RWPE2 (cell line): ENCODE measurements around the gene MYL12B.
A peak's percentile ranks its signal among the peaks of the same experiment; 100 is the strongest.
"Not testable (repeated sequence)": the region's sequence is repeated elsewhere in the genome, so short reads cannot be mapped to it uniquely, and the experiment has no call there.

ENCODE experiments used
- ATAC-seq: fragments of 200-7000 bp; cut with Tn5 transposase; 3 replicates; pipeline ENCODE4 v1.9.1; 2021; ENCODE audit warnings: low read depth
- DNase-seq: peaks from one replicate; pipeline ENCODE4 v3.0.0-alpha.2; 2020; ENCODE audit warnings: low spot score
- H3K27ac ChIP-seq: fragments of 450-650 bp; 2 replicates; pipeline ENCODE4 v1.5.1; 2017; ENCODE audit warnings: mild to moderate bottlenecking; ENCODE audit not compliant: poor library complexity, severe bottlenecking
- H3K27me3 ChIP-seq: fragments of 250-450 bp; sonication (Bioruptor Pico); 2 replicates; pipeline ENCODE4 v1.5.1; 2021; ENCODE audit warnings: mild to moderate bottlenecking, moderate library complexity; ENCODE audit not compliant: insufficient read depth, poor library complexity, severe bottlenecking
- H3K36me3 ChIP-seq: fragments of 250-450 bp; sonication (Bioruptor Pico); 2 replicates; pipeline ENCODE4 v1.5.1; 2020; ENCODE audit warnings: low read depth, mild to moderate bottlenecking, moderate library complexity
- H3K4me1 ChIP-seq: fragments of 250-450 bp; sonication (Bioruptor Pico); 2 replicates; pipeline ENCODE4 v1.5.1; 2021; ENCODE audit warnings: mild to moderate bottlenecking, moderate library complexity; ENCODE audit not compliant: insufficient read depth, poor library complexity, severe bottlenecking
- H3K4me3 ChIP-seq: fragments of 250-450 bp; sonication (Bioruptor Pico); 2 replicates; pipeline ENCODE4 v1.5.1; 2021; ENCODE audit warnings: mild to moderate bottlenecking, moderate library complexity; ENCODE audit not compliant: severe bottlenecking
- H3K9me3 ChIP-seq: fragments of 250-450 bp; sonication (Bioruptor Pico); 2 replicates; pipeline ENCODE4 v1.5.1; 2021; ENCODE audit warnings: mild to moderate bottlenecking, moderate library complexity; ENCODE audit not compliant: severe bottlenecking
- TF ChIP-seq, protein P1 (sequence below): fragments of 450-650 bp; IDR thresholded peaks from one replicate; pipeline ENCODE4 v1.5.1; 2017; ENCODE audit warnings: mild to moderate bottlenecking, moderate library complexity; ENCODE audit not compliant: poor library complexity, severe bottlenecking

Gene MYL12B

GRCh38 chr18:3266062-3266608 lies 4.2 kb downstream of the MYL12B start:
- no peak for ATAC-seq
- H3K27ac ChIP-seq: peak overlapping the region; percentile 8
- H3K27me3 ChIP-seq: no peaks in the 10 kb centered on the region
- DNase-seq: no peak
- TF ChIP-seq, protein P1, sequence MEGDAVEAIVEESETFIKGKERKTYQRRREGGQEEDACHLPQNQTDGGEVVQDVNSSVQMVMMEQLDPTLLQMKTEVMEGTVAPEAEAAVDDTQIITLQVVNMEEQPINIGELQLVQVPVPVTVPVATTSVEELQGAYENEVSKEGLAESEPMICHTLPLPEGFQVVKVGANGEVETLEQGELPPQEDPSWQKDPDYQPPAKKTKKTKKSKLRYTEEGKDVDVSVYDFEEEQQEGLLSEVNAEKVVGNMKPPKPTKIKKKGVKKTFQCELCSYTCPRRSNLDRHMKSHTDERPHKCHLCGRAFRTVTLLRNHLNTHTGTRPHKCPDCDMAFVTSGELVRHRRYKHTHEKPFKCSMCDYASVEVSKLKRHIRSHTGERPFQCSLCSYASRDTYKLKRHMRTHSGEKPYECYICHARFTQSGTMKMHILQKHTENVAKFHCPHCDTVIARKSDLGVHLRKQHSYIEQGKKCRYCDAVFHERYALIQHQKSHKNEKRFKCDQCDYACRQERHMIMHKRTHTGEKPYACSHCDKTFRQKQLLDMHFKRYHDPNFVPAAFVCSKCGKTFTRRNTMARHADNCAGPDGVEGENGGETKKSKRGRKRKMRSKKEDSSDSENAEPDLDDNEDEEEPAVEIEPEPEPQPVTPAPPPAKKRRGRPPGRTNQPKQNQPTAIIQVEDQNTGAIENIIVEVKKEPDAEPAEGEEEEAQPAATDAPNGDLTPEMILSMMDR: no peak
- H3K36me3 ChIP-seq: peaks cover 18% of the 10 kb centered on the region; the same call in 1 of the 2 replicates
- H3K9me3 ChIP-seq: no peaks in the 10 kb centered on the region
- peaks cover 54% of the 10 kb centered on the region for H3K4me1 ChIP-seq
- H3K4me3 ChIP-seq: no peak overlapping the region

- Histone ChIP-seq H3K36me3 (peaks cover 33% of the 10 kb centered on the region), H3K9me3 (no peaks in the 10 kb centered on the region), H3K4me1 (peaks cover 54% of the 10 kb centered on the region), H3K27me3 (no peaks in the 10 kb centered on the region), H3K4me3 (no peak overlapping the region), H3K27ac (peak overlapping the region; percentile 42)
- no peak for ATAC-seq
- TF ChIP-seq, protein P1: no peak
- DNase-seq: no peak
Measured at GRCh38 chr18:3268306-3268705, 6.4 kb downstream of the MYL12B start.

DNA sequence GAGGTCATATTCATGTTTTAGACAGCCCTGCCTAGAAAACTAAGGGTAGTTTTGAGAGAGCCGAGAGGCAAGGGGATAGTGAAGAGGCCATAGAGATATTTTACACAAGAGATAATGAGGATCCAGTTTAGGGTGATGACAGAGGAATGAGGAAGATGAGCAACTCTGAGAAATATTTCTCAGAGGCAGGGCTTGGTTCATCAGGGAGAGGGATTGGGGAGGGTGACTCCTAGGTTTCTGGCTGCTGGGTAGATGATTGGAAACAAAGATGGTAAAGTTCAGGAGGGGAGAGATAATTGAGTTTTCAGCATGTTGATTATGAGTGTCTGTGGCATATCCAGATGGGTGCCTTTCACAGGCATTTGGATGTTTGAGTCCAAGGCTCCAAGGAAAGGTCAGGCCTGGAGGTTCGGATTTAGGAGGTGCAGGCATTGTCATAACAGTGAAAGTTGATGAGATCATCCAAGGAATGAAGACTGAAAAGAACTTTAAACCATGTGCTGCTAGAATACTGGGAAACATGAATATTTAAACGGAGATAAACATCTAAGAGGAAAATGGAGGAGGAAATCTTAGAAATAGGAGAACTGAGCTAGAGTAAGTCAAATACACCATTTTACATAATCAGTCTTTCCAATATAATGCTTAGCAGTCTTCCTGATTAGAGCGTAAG lies 7.4 kb downstream of the MYL12B start:
- peak overlapping the region; percentile 42 for H3K27ac ChIP-seq
- peaks cover 47% of the 10 kb centered on the region for H3K4me1 ChIP-seq
- no peak for DNase-seq
- H3K4me3 ChIP-seq: no peak overlapping the region
- TF ChIP-seq, protein P1: no peak
- peaks cover 38% of the 10 kb centered on the region for H3K36me3 ChIP-seq
- peak; percentile 57; the same call in 1 of the 3 replicates for ATAC-seq
- H3K27me3 ChIP-seq: no peaks in the 10 kb centered on the region
- H3K9me3 ChIP-seq: no peaks in the 10 kb centered on the region

DNA sequence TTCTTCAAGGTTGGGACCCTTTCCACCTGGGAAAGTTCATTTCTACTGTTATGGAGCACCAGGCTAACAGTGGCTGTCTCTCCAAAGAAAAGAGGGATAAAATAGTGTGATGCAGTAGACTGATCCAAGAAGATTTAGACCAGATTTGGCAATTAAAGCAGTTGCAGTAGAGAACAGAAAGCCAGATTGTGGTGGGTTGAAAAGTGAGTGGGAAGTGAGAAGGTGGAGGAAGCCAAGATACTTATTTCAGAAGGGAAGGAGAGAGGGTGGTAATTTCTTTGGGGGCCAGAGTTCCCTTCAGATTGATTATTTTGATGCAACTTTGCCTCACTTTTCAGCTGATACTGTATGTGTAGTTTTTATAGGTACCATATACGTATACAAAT lies 8.0 kb downstream of the MYL12B start:
- H3K4me1 ChIP-seq: peaks cover 41% of the 10 kb centered on the region
- peaks cover 38% of the 10 kb centered on the region for H3K36me3 ChIP-seq
- H3K9me3 ChIP-seq: no peaks in the 10 kb centered on the region
- H3K27ac ChIP-seq: no peak overlapping the region
- H3K27me3 ChIP-seq: no peaks in the 10 kb centered on the region
- TF ChIP-seq, protein P1: no peak
- DNase-seq (no peak), ATAC-seq (no peak)
- H3K4me3 ChIP-seq: no peak overlapping the region

- no peak for ATAC-seq
Measured at GRCh38 chr18:3273042-3273441, 11.1 kb downstream of the MYL12B start.

GRCh38 chr18:3277643-3278213 lies 15.8 kb downstream of the MYL12B start:
- H3K27ac ChIP-seq, DNase-seq, H3K9me3 ChIP-seq, H3K27me3 ChIP-seq, H3K4me3 ChIP-seq: not testable (repeated sequence)
- peaks cover 14% of the 10 kb centered on the region for H3K4me1 ChIP-seq
- H3K36me3 ChIP-seq: peaks cover 62% of the 10 kb centered on the region
- peak; percentile 53; the same call in 1 of the 3 replicates for ATAC-seq

More at GRCh38 chr18:3273042-3273441, 11.1 kb downstream of the MYL12B start:
- no peaks in the 10 kb centered on the region for H3K9me3 ChIP-seq
- no peak for DNase-seq
- peaks cover 17% of the 10 kb centered on the region for H3K4me1 ChIP-seq
- H3K36me3 ChIP-seq: peaks cover 67% of the 10 kb centered on the region
- no peak overlapping the region for H3K4me3 ChIP-seq
- H3K27me3 ChIP-seq: no peaks in the 10 kb centered on the region
- TF ChIP-seq, protein P1: no peak
- H3K27ac ChIP-seq: no peak overlapping the region
